ENCODE results near the gene SGCE.

Gene SGCE

DNA sequence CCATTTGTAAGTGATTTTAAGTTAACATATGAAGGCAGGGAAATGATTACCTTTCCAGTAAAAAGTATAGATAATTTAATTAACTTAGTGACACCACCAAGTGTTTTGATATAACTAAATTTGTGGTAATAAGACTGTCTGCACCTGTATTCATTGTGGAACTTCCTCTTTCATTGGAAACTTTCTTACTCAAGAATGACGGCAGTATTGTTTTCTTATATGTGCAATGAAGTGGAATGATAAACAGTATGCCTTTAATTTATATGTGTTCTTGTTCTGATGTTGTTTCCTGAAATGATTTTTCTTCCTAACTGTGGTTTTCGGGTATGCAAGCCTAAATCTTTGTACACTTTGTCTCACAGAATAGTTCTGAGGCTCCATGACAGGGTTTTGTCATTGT lies 99.9 kb downstream of the SGCE start:
- Mint-ChIP-seq H3K27me3 (no peaks in the 10 kb centered on the region), H3K4me1 (peaks cover 1 to 14% of the 10 kb centered on the region in 2 donors), H3K4me3 (peak overlapping the region in 1 of 2 donors; percentile 22), H3K9me3 (no peaks in the 10 kb centered on the region), H3K36me3 (peaks cover 16 to 23% of the 10 kb centered on the region in 2 donors), H3K27ac (no peak overlapping the region)
- peak; percentile 96 to 98 for ATAC-seq (replicated peaks)
- no peak for DNase-seq

DNA sequence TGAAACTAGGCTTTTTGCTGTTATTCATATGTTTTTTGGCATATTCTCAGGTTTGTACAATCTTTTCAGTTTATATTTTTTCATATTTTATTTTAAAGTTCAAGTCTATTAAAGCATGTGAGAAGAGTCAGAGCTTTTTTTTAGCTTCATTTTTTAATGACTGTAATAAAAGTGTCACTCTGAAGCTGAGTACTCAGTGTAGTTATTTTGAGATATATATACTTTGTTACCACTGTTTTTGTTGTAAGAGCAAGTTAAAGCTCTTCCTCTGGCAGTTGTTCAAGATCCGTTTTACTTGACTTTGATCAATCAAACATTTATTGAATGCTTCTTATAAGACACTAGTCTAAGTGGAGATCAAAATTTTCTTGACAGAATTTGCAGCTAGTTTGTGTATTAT lies 108.8 kb downstream of the SGCE start:
- H3K36me3 Mint-ChIP-seq = peaks cover 17 to 28% of the 10 kb centered on the region in 2 donors
- DNase-seq (no peak), ATAC-seq (replicated peaks) (no peak)
- H3K4me1 Mint-ChIP-seq = peaks cover 2 to 5% of the 10 kb centered on the region in 2 donors
- no peaks in the 10 kb centered on the region for H3K9me3 Mint-ChIP-seq
- no peak overlapping the region for H3K4me3 Mint-ChIP-seq
- no peak overlapping the region for H3K27ac Mint-ChIP-seq
- H3K27me3 Mint-ChIP-seq = no peaks in the 10 kb centered on the region

DNA sequence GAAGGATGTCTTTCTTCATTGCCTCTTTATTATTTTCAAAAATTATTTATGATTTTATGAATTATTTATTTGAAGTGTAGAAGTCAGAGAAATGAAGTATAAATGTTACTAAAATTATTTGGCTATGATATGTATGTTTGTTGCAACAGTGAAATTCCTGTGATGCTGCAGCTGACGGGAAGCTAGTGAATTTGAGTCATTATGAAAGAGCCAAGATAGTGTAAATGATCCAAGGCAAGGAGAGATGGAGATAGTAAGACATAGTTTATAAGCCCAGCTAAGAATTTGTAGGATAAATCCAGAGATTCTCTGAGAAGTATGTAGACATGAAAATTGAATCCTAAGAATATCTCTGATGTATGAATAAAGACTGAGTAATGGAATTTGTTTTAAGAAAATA lies 115.5 kb downstream of the SGCE start:
- H3K27me3 Mint-ChIP-seq = no peaks in the 10 kb centered on the region
- no peak overlapping the region for H3K27ac Mint-ChIP-seq
- no peaks in the 10 kb centered on the region for H3K9me3 Mint-ChIP-seq
- H3K4me3 Mint-ChIP-seq = no peak overlapping the region
- DNase-seq (no peak), ATAC-seq (replicated peaks) (no peak)
- peaks cover 0 to 1% of the 10 kb centered on the region in 2 donors for H3K4me1 Mint-ChIP-seq
- H3K36me3 Mint-ChIP-seq = peaks cover 14 to 29% of the 10 kb centered on the region in 2 donors
